ENCODE results near the gene F8.
"Not testable (repeated sequence)": the region's sequence is repeated elsewhere in the genome, so short reads cannot be mapped to it uniquely, and the experiment has no call there.

F8 gene

DNA sequence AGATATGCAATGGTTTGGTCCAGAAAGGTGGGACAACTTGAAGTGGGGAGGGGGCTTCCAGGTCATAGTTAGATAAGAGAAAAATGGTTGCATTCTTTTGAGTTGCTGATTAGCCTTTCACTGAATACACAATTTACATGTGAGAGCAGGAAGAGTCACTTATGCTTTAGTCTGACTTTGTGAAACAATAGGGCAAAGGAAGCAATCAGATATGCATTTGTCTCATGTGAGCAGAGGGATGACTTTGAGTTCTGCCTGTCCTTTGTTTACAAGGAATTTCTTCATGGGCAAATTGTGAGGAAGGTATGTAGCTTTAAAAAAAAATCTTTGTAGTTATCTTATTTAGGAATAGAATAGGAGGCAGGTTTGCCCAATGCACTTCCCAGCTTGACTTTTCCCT, 201.0 kb downstream of the F8 start:
- in situ Hi-C loops (cut with HindIII; ENCODE audit: low sequenced_read_pairs): no loop called here

DNA sequence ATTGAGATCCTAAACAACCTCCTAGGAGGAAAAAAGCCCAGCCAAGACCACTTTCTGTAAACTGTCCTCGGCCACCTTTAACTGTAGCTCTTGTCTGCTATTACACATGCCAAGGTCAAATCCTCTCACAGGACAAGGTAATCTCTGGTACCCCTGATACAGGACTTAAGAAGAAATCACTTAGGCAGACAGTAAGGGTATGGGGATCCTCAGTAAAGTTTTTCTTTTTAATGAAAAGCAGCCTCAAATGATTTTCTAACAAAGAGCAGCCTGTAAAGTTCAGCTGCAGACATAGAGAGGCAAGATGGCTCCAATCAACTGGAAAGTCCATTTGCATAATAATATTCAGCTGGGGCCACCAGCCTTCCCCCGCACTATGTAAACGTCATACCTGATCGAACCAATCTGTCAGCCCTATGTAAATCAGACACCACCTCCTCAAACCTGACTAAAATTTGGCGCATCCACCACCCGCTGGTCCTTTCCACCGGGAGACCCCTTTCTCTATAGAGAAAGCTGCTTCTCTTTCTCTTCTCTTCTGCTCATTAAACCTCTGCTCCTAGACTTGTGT, 202.7 kb downstream of the F8 start:
- in situ Hi-C loops (cut with HindIII; ENCODE audit: low sequenced_read_pairs): no loop called here

DNA sequence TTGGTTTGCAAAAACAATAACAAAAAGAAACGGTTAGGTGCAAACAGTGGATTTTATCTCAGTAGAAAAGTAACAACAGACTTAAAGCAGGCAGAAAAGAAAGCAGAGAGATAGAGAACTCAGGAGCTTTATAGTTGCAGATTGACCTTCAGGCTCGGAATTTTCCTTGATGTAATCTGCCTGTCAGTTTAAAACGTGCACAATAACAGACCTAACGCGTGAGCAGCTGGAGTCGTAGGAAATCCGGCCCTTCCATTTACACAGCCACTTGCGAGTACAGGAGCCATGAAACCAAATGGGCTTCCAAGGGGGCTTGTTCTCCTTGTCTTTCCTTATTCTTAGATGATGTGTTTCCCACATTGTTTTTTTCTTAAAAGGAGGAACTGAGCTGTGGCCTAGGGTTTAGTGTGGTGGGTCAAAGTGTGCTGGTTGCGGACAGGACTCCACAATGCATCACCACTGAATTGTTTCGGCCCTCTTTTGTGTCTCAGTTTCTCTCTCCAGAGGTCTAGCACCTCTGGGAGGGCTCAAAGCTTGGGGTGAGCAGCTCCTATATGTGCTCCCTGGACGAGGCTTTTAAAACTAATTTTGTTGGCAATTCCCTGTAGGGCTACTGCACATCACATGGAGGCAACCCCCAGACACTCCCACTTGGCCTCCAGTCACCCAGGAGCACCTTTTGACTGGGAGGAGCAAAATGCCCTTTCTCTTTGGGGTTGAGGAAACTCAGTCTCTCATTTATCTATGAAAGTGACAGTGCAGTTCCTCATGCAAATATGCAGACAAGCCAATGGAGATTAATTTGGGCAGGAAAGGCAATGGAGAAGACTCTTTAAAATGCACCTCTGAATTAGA, 203.4 kb downstream of the F8 start:
- in situ Hi-C loops (cut with HindIII; ENCODE audit: low sequenced_read_pairs): no loop called here

DNA sequence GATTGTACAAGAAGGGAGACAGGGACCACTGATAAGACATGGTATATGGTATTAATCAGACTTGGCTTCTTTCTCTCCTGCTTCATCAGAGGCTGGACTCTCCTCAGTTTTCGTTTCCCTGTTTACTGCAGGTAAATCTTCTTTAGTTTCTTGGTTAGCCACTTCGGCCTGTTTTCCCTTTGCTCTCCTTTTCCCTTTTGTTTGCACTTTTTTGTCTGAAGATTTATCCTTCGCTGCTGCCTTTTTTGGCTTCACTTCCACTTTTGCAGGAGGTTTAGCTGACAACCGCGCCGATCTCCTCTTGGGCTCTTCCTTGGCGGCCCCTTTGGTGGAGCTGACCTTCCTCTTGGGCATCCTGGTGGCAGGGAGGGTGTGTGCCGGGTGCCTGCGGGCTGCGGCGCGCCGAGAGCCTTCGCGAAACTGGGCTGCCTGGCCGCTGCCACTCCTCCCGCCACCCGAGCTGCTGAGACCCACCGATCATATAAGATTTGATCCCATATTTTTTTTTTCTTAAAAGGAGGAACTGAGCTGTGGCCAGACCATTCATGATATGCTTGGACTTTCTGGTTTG, 205.4 kb downstream of the F8 start:
- in situ Hi-C loops (cut with HindIII; ENCODE audit: low sequenced_read_pairs): not testable (repeated sequence)

DNA sequence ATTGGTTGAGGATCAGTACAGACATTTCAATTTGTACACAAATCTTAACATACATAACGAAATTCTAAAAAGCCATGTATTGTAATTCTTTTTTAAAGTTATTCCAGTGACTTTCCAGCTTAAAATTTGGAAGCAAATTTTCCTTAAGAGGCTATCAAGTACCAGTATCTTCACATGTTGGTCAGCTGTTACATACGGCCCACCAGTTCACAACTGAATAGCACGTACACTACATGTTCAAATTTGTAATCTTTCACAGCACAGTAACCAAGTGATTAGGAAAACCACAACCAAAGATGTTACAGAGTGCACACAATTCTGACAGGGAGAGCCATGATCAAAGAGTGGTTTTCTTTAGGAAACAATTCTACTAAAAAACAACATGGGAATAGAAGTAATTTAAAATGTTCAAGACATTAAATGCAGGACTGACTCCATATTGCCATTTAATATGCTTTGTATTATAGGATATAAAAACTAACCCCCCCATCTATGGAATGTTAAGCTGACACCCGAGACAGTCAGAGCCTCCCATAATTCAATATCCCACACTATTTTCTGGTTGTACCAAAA, 206.1 kb downstream of the F8 start:
- in situ Hi-C loops (cut with HindIII; ENCODE audit: low sequenced_read_pairs): not testable (repeated sequence)

DNA sequence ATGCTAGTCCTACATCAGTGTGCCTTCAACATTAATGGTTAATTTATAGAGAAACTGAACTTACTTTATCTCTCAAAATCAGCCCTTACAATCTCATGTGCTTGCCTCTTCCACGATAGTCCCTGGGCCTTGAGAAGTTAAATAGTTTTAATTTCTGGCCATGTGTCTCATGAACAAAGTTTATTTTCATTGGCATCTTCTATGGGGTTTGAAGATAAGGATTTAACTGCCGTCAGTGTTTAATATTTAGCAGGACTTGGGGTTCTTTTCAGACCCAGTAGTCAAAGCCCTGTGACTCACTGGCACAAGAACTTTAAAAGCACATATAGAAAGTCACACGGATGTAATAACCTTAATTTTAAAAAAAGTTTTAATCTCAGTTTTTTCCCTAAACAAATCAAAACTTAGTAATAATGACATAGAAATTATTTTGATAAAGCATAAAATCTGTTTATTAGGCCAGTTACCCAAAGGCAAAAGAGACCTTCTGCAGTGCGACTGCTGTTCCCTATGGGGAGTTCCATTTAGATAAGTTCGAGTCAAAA, 207.2 kb downstream of the F8 start:
- in situ Hi-C loops (cut with HindIII; ENCODE audit: low sequenced_read_pairs): no loop called here

DNA sequence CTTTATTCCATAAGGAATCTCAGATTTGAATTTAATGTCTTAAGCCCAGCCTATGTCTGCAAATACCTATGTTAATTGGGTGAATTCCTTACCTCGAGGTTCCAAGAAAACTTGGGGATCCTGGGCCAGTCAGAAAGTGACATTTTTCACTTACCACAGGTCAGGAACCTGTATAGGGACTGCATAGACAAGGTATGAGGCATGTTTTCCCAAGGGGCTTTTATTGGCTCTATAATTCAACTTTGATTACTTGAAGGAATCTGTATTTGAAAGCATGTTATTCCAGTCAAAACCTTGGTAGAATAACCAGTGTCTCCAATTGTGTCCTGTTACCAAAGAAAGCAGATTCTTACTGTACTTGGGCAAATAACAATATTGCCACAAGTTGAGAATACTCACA, 208.7 kb downstream of the F8 start:
- in situ Hi-C loops (cut with HindIII; ENCODE audit: low sequenced_read_pairs): no loop called here

DNA sequence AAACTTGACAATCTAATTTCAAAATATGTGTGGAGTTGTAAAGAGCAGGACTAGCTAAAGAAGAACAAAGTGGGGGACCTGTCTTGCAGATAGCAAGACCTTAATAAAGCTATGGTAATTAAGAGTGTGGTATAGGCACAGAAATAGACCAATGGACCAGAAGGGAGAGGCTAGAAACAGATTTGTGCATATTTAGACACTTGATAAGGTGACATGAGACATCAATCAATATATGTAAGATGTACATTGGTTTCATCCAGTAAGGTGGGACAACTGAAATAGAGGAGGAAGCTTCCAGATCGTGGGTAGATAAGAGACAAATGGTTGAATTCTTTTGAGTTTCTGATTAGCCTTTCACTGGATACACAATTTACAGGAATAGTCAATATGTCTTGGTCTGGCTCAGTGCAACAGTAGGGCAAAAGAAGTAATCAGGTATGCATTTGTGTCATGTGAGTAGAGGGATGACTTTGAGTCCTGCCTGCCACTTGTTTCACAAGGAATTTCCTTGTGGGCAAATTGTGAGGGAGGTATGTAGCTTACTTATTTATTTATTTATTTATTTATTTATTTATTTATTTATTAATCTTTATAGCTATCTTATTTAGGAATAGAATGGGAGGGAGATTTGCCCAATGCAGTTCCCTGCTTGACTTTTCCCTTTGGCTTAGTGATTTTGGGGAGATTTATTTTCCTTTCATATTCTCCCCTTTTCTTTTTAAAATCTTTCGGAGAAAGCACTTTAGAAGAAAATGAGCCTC, 210.0 kb downstream of the F8 start:
- in situ Hi-C loops (cut with HindIII; ENCODE audit: low sequenced_read_pairs): no loop called here

DNA sequence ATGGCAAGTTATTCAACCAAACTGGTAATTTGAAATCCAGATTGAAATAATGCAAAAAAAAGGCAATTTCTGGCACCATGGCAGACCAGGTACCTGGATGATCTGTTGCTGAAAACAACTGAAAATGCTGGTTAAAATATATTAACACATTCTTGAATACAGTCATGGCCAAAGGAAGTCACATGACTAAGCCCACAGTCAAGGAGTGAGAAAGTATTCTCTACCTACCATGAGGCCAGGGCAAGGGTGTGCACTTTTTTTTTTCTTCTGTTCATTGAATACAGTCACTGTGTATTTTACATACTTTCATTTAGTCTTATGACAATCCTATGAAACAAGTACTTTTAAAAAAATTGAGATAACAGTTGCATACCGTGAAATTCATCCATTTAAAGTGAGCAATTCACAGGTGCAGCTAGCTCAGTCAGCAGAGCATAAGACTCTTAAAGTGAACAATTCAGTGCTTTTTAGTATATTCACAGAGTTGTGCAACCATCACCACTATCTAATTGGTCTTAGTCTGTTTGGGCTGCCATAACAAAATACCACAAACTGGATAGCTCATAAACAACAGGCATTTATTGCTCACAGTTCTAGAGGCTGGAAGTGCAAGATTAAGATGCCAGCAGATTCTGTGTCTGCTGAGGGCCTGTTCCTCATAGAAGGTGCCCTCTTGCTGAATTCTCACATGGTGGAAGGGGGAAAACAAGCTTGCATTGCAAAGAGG, 212.4 kb downstream of the F8 start:
- in situ Hi-C loops (cut with HindIII; ENCODE audit: low sequenced_read_pairs): no loop called here

DNA sequence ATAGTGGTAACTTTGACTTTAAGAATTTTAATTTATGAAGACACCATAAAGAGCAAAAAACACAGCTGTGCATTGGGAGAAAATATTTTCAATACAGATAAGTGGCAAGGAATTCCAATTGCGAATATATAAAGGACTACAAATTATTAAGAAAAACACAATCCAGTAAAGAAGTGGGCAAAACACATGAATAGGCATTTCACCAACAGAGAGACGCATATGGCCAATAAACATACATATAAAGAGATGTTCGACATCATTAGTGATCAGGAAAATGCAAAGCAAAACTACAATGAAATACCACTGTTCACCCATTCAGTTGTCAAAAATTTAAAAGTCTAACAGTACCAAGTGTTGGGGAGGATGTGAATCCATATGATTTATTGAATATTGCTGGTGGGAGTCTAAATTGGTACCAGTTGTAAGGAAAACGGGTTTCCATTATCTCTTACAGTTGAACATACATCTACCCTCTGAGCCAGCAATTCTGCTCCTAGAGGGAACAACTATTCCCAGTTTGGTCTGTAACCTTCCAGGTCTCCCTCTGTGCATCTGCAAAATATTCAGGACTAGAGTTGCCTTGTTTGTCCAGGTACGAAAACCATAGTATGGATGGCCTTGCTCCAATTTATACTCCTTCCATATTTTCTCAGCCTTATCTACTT, 215.6 kb downstream of the F8 start:
- in situ Hi-C loops (cut with HindIII; ENCODE audit: low sequenced_read_pairs): no loop called here

DNA sequence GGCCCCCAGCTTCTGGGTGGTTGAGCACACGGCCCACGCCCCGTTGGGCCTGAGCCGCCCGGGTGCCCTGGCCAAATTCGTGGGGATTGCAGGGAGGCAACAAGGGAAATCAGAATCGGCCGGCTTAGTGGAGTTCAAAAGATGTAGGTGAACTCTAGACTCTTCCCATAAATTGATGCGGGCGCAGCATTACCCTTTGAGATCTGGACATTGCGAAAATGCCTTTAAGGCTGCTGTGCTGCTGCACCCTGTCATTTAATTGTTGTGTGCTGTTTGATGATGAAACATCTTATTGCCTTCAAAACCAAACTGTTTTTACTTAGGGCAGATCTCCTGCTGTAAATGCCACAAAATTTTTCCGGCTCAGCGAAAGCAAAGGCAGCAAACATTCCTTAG, 216.8 kb downstream of the F8 start:
- in situ Hi-C loops (cut with HindIII; ENCODE audit: low sequenced_read_pairs): no loop called here

DNA sequence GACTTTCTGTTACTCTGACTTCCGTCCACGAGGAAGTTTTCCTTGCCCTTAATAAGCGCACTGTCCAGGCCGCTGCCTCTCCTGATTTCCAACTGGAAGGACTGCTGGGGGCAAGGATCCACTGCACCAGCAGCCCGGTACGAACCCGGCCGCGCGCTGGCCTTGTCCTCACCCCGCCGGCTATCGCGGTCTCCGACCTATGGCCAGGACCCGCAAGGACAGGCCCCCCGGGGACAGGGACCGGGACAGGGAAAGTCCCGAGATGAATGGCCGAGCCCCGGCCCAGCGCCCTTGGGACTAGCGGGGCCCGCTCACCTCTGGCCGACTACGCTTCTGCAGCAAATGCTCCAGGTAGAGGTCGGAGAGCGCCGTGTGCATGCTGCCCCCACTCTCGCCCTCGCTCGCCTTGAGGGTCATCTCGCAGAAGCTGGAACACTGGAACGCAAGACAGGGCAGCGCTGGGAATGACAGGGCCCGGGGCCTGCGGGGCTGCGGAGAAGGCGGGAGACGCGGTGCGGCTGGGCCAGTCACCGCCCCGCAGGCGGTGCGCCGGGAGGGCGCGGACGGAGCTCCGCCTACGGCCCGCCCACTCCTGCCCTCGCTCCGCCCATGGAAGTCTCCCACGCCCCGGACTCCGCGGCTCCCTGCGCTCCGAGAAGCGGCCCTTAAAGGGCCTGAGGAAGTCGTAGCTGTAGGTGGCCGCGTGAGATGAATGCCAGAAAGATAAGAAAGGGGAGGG, 217.4 kb downstream of the F8 start, which contains the start of gene MPP1:
TSS of gene MPP1 (minus strand) at position 529 of the 739 bp plus-strand sequence. CDS start at position 417, 112 bp downstream.
- in situ Hi-C loops (cut with HindIII; ENCODE audit: low sequenced_read_pairs): no loop called here

DNA sequence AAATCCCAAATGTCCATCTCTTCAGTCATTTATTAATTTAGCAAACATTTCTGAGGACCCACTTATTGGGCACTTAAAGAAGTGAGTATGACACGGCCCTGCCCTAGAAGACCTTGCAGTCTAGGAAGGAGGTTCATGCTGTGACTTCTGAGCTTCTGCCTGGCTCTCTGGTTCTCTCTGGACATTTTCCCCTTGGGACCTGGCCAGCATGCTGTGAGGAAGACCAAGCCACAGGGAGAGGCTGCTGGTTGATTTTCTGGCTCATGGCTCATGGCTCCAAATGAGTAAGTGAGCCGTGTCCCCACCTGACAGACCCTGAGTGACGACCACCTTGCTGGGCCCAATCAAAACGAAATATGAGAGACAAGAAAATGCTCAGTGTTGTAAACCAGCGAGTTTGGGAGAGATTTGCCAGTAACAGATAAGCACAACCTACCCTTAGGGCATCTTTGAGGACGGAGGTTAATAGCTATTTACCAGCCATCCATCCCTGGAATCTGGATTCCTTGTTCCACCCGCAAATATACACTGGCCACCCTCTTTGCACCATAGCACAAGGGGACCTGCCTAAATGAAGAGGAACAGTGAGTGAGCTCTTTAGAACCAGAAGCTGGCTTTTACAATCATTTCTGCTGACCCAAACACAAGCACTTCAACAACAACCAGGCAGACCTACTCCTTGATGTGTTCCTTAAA, 218.1 kb downstream of the F8 start:
- in situ Hi-C loops (cut with HindIII; ENCODE audit: low sequenced_read_pairs): no loop called here

DNA sequence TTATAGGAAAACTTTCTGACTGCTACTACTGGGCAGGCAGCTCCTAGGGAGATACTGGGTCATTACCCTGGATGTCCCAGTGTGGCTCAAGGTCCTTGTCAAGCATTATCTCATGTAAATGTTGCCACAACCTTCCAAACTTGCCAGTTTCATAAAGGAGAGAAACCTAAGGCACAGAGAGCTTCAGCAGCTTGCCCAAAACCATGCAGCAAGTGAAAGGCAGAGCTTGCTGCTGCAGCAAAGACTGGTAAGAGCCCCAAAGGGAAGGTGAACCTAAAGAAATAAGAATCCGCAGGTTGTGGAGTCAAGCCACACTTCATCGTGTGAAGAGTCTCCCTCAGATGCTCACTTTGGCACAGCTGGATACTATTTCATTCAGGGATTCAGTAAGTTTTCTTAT, 219.6 kb downstream of the F8 start:
- in situ Hi-C loops (cut with HindIII; ENCODE audit: low sequenced_read_pairs): no loop called here

DNA sequence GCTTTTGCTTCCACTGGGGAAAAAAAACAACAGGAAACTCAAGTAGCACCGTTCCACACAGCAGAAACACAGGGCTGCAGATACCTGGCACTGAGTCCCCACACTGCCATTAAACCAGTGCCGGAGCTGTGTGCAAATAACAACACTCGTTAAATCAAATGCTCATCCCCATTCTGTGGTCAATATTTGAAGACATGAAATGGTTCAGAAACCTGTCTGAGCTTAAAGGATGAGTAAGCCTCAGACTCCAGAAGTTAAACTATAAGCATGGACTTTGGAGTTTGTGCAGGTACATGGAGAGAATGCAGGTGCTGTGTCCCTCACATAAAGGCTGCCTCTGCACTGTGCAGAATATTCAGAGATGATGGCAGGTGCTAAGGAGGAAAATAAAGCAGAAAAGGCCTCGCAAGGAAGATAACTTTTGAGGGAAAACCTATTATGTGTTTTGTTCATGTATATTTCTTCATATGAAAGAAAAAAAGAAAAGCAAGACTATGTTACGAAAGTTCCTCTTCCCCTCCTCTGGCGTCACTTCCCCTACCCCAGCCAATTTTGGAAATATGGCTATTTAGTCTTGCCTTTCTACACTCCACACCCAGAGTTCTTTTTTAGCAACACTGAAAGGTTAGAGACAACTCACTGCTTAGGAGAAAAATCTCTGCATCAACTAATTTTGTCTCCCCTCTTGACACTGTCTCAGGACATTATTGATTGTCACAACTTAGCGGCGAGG, 221.9 kb downstream of the F8 start:
- in situ Hi-C loops (cut with HindIII; ENCODE audit: low sequenced_read_pairs): no loop called here

DNA sequence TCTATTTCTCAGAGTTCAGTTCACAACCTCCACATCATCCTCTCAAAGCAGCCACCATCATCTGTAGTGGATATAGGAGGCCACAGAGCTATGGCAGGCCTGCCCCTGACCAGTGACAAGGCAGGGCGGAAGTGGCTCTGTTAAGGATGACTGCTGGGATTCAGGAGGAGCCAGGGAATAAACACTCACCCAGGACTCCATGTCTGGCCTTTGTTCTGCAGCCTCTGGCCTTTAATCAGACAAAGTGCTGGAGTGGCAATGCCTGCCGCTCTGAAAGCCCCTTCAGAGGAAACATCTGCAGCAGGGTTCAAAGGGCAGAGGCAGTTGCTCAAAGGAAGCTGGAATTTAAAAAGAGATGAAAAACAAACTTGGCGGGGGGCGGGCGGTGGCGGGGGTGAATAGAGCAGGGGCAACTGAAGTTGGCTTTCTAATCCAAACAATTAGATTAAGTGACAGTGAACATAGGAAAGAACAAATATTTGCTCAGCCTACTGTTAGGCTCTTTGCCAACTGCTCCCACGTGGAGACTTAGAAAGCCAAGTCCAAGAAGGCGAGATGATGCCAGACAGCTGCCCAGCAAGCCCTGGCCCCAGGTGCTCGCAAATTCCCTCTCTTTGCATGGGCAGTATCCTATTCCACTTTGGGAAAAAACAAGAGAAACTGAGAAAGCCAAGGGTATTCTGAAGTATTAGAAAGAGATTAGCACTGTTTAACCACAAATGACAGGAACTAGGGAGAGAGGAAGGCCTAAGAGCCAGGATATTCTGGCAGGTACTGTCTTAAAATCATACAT, 222.8 kb downstream of the F8 start:
- in situ Hi-C loops (cut with HindIII; ENCODE audit: low sequenced_read_pairs): no loop called here

DNA sequence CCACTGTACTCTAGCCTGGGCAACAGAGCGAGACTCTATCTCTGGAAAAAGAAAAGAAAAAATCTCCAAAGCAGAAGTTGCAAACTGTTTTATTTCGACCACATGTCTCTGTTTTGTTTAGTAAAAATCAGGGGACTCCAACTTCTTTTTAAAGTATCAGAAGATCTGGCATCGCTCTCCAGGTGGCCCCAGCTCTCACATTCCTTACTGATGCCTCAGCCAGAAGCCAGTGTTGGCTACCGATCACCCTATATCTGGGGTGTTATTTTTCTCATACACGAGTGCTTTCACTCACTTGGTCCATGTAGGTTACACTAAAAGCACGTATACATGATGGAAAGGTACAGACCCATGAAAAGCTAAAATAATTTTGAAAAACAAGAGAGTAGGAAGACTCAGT, 225.5 kb downstream of the F8 start:
- in situ Hi-C loops (cut with HindIII; ENCODE audit: low sequenced_read_pairs): no loop called here

Data from endothelial cell of hepatic sinusoid (primary cell).